HEK293 (cell line): ENCODE measurements around the gene FSTL4.

Experiments
- CTCF ChIA-PET: fragments of 350-600 bp; formaldehyde crosslinking; extraction: SDS; loops from one replicate; lab custom pipeline; 2021; ENCODE audit warnings: antibody characterized with exemption; lab: Yijun Ruan, JAX
- POLR2A ChIA-PET: fragments of 300-600 bp; formaldehyde crosslinking; extraction: SDS; loops from one replicate; lab custom pipeline; 2020; ENCODE audit warnings: antibody characterized with exemption, inconsistent platforms; lab: Yijun Ruan, JAX
- H3K27ac ChIP-seq: fragments of 200-500 bp; sonication (Bioruptor generic); 2 replicates; pipeline ENCODE4 v1.5.1; 2014; ENCODE audit warnings: low read depth, low read length, control low read depth, inconsistent platforms; ENCODE audit errors: extremely low read depth
- H3K36me3 ChIP-seq, 2 experiments: fragments of 200-500 bp in 1 of 2; sonication (Bioruptor generic) in 1 of 2; 1 replicate in 1 of 2; 2 replicates in 1 of 2; pipeline ENCODE4 v1.5.1; 2014 to 2017; ENCODE audit warnings: inconsistent platforms in 2 of 2, low read length in 2 of 2; ENCODE audit not compliant: control insufficient read depth in 2 of 2, insufficient read depth in 1 of 2
- H3K4me1 ChIP-seq: fragments of 200-500 bp; sonication (Bioruptor generic); 2 replicates; pipeline ENCODE4 v1.5.1; 2014; ENCODE audit warnings: mild to moderate bottlenecking, low read length, inconsistent platforms; ENCODE audit not compliant: control insufficient read depth, insufficient read depth
- H3K4me3 ChIP-seq: 2 replicates; pipeline ENCODE4 v1.5.1; 2011; ENCODE audit warnings: low read depth, mild to moderate bottlenecking, control low read depth, low read length, moderate library complexity
- H3K9me3 ChIP-seq: fragments of 200-500 bp; sonication (Bioruptor generic); 2 replicates; pipeline ENCODE4 v1.5.1; 2014; ENCODE audit warnings: low read depth, low read length, inconsistent platforms; ENCODE audit not compliant: control insufficient read depth, insufficient read depth
- BCL6B ChIP-seq: fragments of 450-650 bp; formaldehyde crosslinking; IDR thresholded peaks from 2 replicates; pipeline ENCODE4 v1.5.1; 2017; ENCODE audit warnings: missing biosample characterization, missing genetic modification characterization
- EGR2 ChIP-seq: fragments of 450-650 bp; formaldehyde crosslinking; IDR thresholded peaks from 2 replicates; pipeline ENCODE4 v1.5.1; 2016; ENCODE audit warnings: low read depth, missing biosample characterization, missing genetic modification characterization
- KLF10 ChIP-seq: fragments of 450-650 bp; IDR thresholded peaks from 2 replicates; pipeline ENCODE4 v1.5.1; 2018; ENCODE audit warnings: missing biosample characterization, mild to moderate bottlenecking, missing genetic modification characterization
- KLF8 ChIP-seq: fragments of 450-650 bp; formaldehyde crosslinking; IDR thresholded peaks from 2 replicates; pipeline ENCODE4 v1.5.1; 2016; ENCODE audit warnings: missing biosample characterization, missing genetic modification characterization
- KLF9 ChIP-seq: fragments of 450-650 bp; formaldehyde crosslinking; IDR thresholded peaks from 2 replicates; pipeline ENCODE4 v1.5.1; 2016; ENCODE audit warnings: missing biosample characterization, missing genetic modification characterization, low read depth
- OSR2 ChIP-seq: fragments of 450-650 bp; formaldehyde crosslinking; IDR thresholded peaks from 2 replicates; pipeline ENCODE4 v1.5.1; 2016; ENCODE audit warnings: missing biosample characterization, missing genetic modification characterization
- PRDM1 ChIP-seq: fragments of 450-650 bp; formaldehyde crosslinking; IDR thresholded peaks from 2 replicates; pipeline ENCODE4; 2016; ENCODE audit warnings: missing biosample characterization, missing genetic modification characterization
- SCRT2 ChIP-seq: fragments of 450-650 bp; formaldehyde crosslinking; IDR thresholded peaks from 2 replicates; pipeline ENCODE4 v1.5.1; 2016; ENCODE audit warnings: missing biosample characterization, missing genetic modification characterization
- SP3 ChIP-seq: fragments of 450-650 bp; formaldehyde crosslinking; IDR thresholded peaks from 2 replicates; pipeline ENCODE4 v1.5.1; 2016; ENCODE audit warnings: missing biosample characterization, missing genetic modification characterization
- SP7 ChIP-seq: fragments of 450-650 bp; formaldehyde crosslinking; IDR thresholded peaks from 2 replicates; pipeline ENCODE4 v1.5.1; 2016; ENCODE audit warnings: missing biosample characterization, missing genetic modification characterization
- TCF7L2 ChIP-seq: IDR thresholded peaks from 2 replicates; pipeline ENCODE4 v1.6.1; 2011; ENCODE audit warnings: low read depth, mild to moderate bottlenecking, inconsistent platforms, low read length, moderate library complexity, borderline replicate concordance
- ZFP37 ChIP-seq: fragments of 450-650 bp; formaldehyde crosslinking; IDR thresholded peaks from 2 replicates; pipeline ENCODE4 v1.5.1; 2016; ENCODE audit warnings: missing biosample characterization, missing genetic modification characterization
- ZNF19 ChIP-seq: fragments of 450-650 bp; formaldehyde crosslinking; IDR thresholded peaks from 2 replicates; pipeline ENCODE4; 2016; ENCODE audit warnings: missing biosample characterization, missing genetic modification characterization, low read depth
- ZNF221 ChIP-seq: fragments of 450-650 bp; formaldehyde crosslinking; IDR thresholded peaks from 2 replicates; pipeline ENCODE4 v1.5.1; 2017; ENCODE audit warnings: missing biosample characterization, missing genetic modification characterization, borderline replicate concordance
- ZNF239 ChIP-seq: fragments of 450-650 bp; formaldehyde crosslinking; IDR thresholded peaks from 2 replicates; pipeline ENCODE4 v1.5.1; 2016; ENCODE audit warnings: missing biosample characterization, missing genetic modification characterization
- ZNF335 ChIP-seq: fragments of 450-650 bp; formaldehyde crosslinking; conservative IDR thresholded peaks from 2 replicates; pipeline ENCODE4 v1.5.1; 2016; ENCODE audit warnings: missing biosample characterization, missing genetic modification characterization
- ZNF426 ChIP-seq: fragments of 450-650 bp; formaldehyde crosslinking; IDR thresholded peaks from 2 replicates; pipeline ENCODE4 v1.5.1; 2017; ENCODE audit warnings: missing biosample characterization, missing genetic modification characterization, mild to moderate bottlenecking, inconsistent platforms, moderate library complexity
- ZNF433 ChIP-seq: fragments of 450-650 bp; formaldehyde crosslinking; IDR thresholded peaks from 2 replicates; pipeline ENCODE4 v1.5.1; 2016; ENCODE audit warnings: missing biosample characterization, missing genetic modification characterization, low read depth
- ZNF501 ChIP-seq: fragments of 450-650 bp; formaldehyde crosslinking; IDR thresholded peaks from 2 replicates; pipeline ENCODE4 v1.5.1; 2016; ENCODE audit warnings: missing biosample characterization, missing genetic modification characterization
- ZNF510 ChIP-seq: fragments of 450-650 bp; formaldehyde crosslinking; IDR thresholded peaks from 2 replicates; pipeline ENCODE4 v1.5.1; 2018; ENCODE audit warnings: mild to moderate bottlenecking, missing genetic modification characterization, missing biosample characterization; ENCODE audit not compliant: insufficient replicate concordance
- ZNF629 ChIP-seq: fragments of 450-650 bp; formaldehyde crosslinking; IDR thresholded peaks from 2 replicates; pipeline ENCODE4 v1.5.1; 2017; ENCODE audit warnings: missing biosample characterization, missing genetic modification characterization
- ZNF670 ChIP-seq: fragments of 450-650 bp; formaldehyde crosslinking; IDR thresholded peaks from 2 replicates; pipeline ENCODE4 v1.5.1; 2016; ENCODE audit warnings: missing biosample characterization, missing genetic modification characterization, low read depth
- ZNF76 ChIP-seq: fragments of 450-650 bp; formaldehyde crosslinking; IDR thresholded peaks from 2 replicates; pipeline ENCODE4; 2016; ENCODE audit warnings: low read depth, missing biosample characterization, missing genetic modification characterization, borderline replicate concordance
- ZNF777 ChIP-seq: fragments of 450-650 bp; formaldehyde crosslinking; IDR thresholded peaks from 2 replicates; pipeline ENCODE4 v1.5.1; 2017; ENCODE audit warnings: missing biosample characterization, missing genetic modification characterization, borderline replicate concordance
- ZSCAN4 ChIP-seq: fragments of 450-650 bp; formaldehyde crosslinking; IDR thresholded peaks from 2 replicates; pipeline ENCODE4 v1.5.1; 2017; ENCODE audit warnings: missing biosample characterization, missing genetic modification characterization
- TF ChIP-seq, protein P1 (sequence below): fragments of 450-650 bp; formaldehyde crosslinking; IDR thresholded peaks from 2 replicates; pipeline ENCODE4 v1.5.1; 2016; ENCODE audit warnings: missing biosample characterization, missing genetic modification characterization
- TF ChIP-seq, protein P2 (sequence below): fragments of 450-650 bp; formaldehyde crosslinking; IDR thresholded peaks from 2 replicates; pipeline ENCODE4 v1.5.1; 2016; ENCODE audit warnings: missing biosample characterization, missing genetic modification characterization

FSTL4 gene

DNA sequence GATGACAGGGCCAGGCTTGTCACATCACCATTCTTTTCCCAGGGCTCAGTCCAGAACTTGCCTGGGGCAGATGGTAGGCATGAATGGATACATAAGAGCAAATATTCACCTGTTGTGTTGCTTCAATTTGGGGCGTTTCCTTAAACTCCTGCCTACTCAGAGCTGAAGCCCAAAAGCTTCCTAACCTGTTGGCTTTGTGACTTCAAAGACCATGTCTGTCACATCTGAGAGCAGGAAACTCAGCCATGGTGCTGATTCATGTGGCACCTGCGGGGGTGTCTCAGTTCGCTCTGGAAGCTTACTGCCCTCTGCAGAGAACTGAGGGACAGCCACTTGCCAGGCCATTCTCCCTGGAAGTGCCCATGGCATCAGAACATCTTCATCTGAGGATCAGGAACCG, 313.9 kb downstream of the FSTL4 start:
- POLR2A ChIA-PET, result no interaction called here

DNA sequence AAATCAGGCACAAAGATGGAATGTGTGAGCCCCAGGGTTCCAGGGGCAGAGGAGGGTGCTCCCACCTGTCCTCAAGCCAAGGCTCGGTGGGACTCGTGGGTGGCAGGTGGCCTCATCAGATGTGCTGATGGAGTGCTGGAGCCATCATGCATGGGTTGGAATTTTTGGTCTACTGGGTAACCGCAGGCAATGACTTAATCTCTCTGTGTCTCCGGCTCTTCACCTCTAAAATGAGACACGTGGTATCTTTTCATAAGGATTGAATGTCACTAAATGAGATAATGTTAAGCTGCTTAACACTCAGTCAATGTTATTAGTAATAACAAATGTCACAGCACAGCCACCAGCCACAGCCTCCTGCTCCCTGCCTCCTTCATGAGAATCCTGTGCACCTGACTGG, 315.0 kb downstream of the FSTL4 start:
- no peaks in the 10 kb centered on the region for H3K9me3 ChIP-seq
- H3K36me3 ChIP-seq, result no peaks in the 10 kb centered on the region
- H3K27ac ChIP-seq, result no peak overlapping the region
- no peak overlapping the region for H3K4me3 ChIP-seq
- CTCF ChIA-PET, result no interaction called here
- H3K4me1 ChIP-seq, result peaks cover 8% of the 10 kb centered on the region
- POLR2A ChIA-PET, result interaction anchor here (0.7 kb wide), 1 partner anchor 333 kb away, joined by 4 read pairs; no protein-coding TSS in a partner anchor
- TF ChIP-seq ZNF501 (tag by site-specific recombination) (peak; percentile 33; the same call in 1 of the 2 replicates), ZNF629 (tag by site-specific recombination) (peak; percentile 67), ZNF239 (tag by site-specific recombination) (no peak), ZNF777 (tag by site-specific recombination) (no peak), ZFP37 (tag by site-specific recombination) (no peak), ZNF426 (tag by site-specific recombination) (no peak), ZNF335 (tag by site-specific recombination) (no peak), ZNF76 (0 out of 2 replicates have a peak, but pooled peaks have one; percentile 20), ZNF510 (tag by site-specific recombination) (no peak), KLF8 (tag by site-specific recombination) (peak; percentile 55), KLF9 (no peak), ZNF433 (no peak), SP7 (tag by site-specific recombination) (peak; percentile 61; the same call in 1 of the 2 replicates), OSR2 (peak; percentile 93), BCL6B (tag by site-specific recombination) (no peak), EGR2 (tag by site-specific recombination) (peak; percentile 81), TCF7L2 (no peak), ZNF670 (no peak), ZNF19 (no peak), ZNF221 (no peak), PRDM1 (tag by site-specific recombination) (no peak), SP3 (tag by site-specific recombination) (peak; percentile 16; the same call in 1 of the 2 replicates), ZSCAN4 (tag by site-specific recombination) (no peak), KLF10 (no peak)
- TF ChIP-seq, protein P1, sequence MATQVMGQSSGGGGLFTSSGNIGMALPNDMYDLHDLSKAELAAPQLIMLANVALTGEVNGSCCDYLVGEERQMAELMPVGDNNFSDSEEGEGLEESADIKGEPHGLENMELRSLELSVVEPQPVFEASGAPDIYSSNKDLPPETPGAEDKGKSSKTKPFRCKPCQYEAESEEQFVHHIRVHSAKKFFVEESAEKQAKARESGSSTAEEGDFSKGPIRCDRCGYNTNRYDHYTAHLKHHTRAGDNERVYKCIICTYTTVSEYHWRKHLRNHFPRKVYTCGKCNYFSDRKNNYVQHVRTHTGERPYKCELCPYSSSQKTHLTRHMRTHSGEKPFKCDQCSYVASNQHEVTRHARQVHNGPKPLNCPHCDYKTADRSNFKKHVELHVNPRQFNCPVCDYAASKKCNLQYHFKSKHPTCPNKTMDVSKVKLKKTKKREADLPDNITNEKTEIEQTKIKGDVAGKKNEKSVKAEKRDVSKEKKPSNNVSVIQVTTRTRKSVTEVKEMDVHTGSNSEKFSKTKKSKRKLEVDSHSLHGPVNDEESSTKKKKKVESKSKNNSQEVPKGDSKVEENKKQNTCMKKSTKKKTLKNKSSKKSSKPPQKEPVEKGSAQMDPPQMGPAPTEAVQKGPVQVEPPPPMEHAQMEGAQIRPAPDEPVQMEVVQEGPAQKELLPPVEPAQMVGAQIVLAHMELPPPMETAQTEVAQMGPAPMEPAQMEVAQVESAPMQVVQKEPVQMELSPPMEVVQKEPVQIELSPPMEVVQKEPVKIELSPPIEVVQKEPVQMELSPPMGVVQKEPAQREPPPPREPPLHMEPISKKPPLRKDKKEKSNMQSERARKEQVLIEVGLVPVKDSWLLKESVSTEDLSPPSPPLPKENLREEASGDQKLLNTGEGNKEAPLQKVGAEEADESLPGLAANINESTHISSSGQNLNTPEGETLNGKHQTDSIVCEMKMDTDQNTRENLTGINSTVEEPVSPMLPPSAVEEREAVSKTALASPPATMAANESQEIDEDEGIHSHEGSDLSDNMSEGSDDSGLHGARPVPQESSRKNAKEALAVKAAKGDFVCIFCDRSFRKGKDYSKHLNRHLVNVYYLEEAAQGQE (tag by site-specific recombination), result no peak
- TF ChIP-seq, protein P2, sequence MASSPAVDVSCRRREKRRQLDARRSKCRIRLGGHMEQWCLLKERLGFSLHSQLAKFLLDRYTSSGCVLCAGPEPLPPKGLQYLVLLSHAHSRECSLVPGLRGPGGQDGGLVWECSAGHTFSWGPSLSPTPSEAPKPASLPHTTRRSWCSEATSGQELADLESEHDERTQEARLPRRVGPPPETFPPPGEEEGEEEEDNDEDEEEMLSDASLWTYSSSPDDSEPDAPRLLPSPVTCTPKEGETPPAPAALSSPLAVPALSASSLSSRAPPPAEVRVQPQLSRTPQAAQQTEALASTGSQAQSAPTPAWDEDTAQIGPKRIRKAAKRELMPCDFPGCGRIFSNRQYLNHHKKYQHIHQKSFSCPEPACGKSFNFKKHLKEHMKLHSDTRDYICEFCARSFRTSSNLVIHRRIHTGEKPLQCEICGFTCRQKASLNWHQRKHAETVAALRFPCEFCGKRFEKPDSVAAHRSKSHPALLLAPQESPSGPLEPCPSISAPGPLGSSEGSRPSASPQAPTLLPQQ, result peak; percentile 66; the same call in 1 of the 2 replicates

More for the DNA sequence above, 313.9 kb downstream of the FSTL4 start:
- Histone ChIP-seq H3K36me3 (no peaks in the 10 kb centered on the region), H3K4me3 (no peak overlapping the region), H3K4me1 (peaks cover 8% of the 10 kb centered on the region), H3K9me3 (no peaks in the 10 kb centered on the region), H3K27ac (no peak overlapping the region)
- TF ChIP-seq ZNF76 (no peak), SCRT2 (tag by site-specific recombination) (peak; percentile 51; the same call in 1 of the 2 replicates)
- CTCF ChIA-PET, result interaction anchor here (0.5 kb wide), 1 partner anchor 393 kb away, joined by 3 read pairs; no protein-coding TSS in a partner anchor
